IMR-90 (cell line): ENCODE data around the gene ARHGEF7. TPM values are rescaled to one million over a fixed set of nuclear protein-coding genes. Genes with fewer than 3 reads are reported as not detected.

Experiments used
- ATAC-seq: fragments of 200-7000 bp; cut with Tn5 transposase; 2 replicates; pipeline ENCODE4 v1.9.1; 2020; ENCODE audit warnings: low read depth, mild to moderate bottlenecking, moderate library complexity
- BruUV-seq: library from RNA; stranded (reverse); fragments of 400-500 nt; replicated peaks from 2 replicates; lab custom pipeline; 2021; lab: Mats Ljungman, UMichigan
- CTCF ChIA-PET: fragments of 300-600 bp; formaldehyde crosslinking; extraction: SDS; loops from one replicate; lab custom pipeline; 2021; ENCODE audit warnings: antibody characterized with exemption; lab: Yijun Ruan, JAX
- POLR2A ChIA-PET: fragments of 300-600 bp; sonication (Branson Sonifier 250); formaldehyde crosslinking; loops from one replicate; lab custom pipeline; 2022; ENCODE audit warnings: antibody characterized with exemption; ENCODE audit not compliant: unreplicated experiment; lab: Charles Lee
- DNase-seq: peaks from one replicate; pipeline ENCODE4 v3.0.0; 2013
- H2AFZ ChIP-seq: replicated peaks from 2 replicates; pipeline ENCODE3; 2013; ENCODE audit warnings: low read length, mild to moderate bottlenecking; ENCODE audit not compliant: poor library complexity
- H2AK5ac ChIP-seq: 2 replicates; pipeline ENCODE4 v1.6.1; 2013; ENCODE audit warnings: low read depth, low read length, inconsistent platforms
- H2AK9ac ChIP-seq: replicated peaks from 2 replicates; pipeline ENCODE3; 2013; ENCODE audit warnings: mild to moderate bottlenecking, low read depth, low read length, moderate library complexity; ENCODE audit not compliant: poor library complexity
- H2BK120ac ChIP-seq: 2 replicates; pipeline ENCODE4 v1.6.1; 2013; ENCODE audit warnings: low read depth, low read length, inconsistent platforms
- H2BK15ac ChIP-seq: 3 replicates; pipeline ENCODE4 v1.6.1; 2013; ENCODE audit warnings: low read depth, low read length, inconsistent platforms
- H2BK20ac ChIP-seq: 2 replicates; pipeline ENCODE4 v1.6.1; 2013; ENCODE audit warnings: low read depth, mild to moderate bottlenecking, inconsistent platforms, low read length, moderate library complexity
- H2BK5ac ChIP-seq: 2 replicates; pipeline ENCODE4 v1.6.1; 2013; ENCODE audit warnings: mild to moderate bottlenecking, low read depth, low read length, inconsistent platforms; ENCODE audit not compliant: poor library complexity, severe bottlenecking
- H3K14ac ChIP-seq: replicated peaks from 2 replicates; pipeline ENCODE4 v1.6.1; 2013; ENCODE audit warnings: low read depth, low read length, inconsistent platforms
- H3K18ac ChIP-seq: 2 replicates; pipeline ENCODE4 v1.6.1; 2013; ENCODE audit warnings: low read depth, low read length, control low read depth
- H3K23ac ChIP-seq: 2 replicates; pipeline ENCODE4 v1.6.1; 2013; ENCODE audit warnings: low read depth, low read length, inconsistent platforms
- H3K27ac ChIP-seq: 2 replicates; pipeline ENCODE4 v1.5.1; 2013; ENCODE audit warnings: mild to moderate bottlenecking, control low read depth, low read length; ENCODE audit not compliant: insufficient read depth
- H3K27me3 ChIP-seq: 2 replicates; pipeline ENCODE4 v1.6.1; 2013; ENCODE audit warnings: low read length; ENCODE audit not compliant: control insufficient read depth, insufficient read depth
- H3K36me3 ChIP-seq: 2 replicates; pipeline ENCODE4 v1.6.1; 2013; ENCODE audit warnings: low read length, mixed read lengths; ENCODE audit not compliant: control insufficient read depth, insufficient read depth
- H3K4ac ChIP-seq: 2 replicates; pipeline ENCODE4 v1.6.1; 2013; ENCODE audit warnings: low read depth, low read length, inconsistent platforms
- H3K4me1 ChIP-seq: 2 replicates; pipeline ENCODE4 v1.6.1; 2013; ENCODE audit warnings: low read length, mixed read lengths; ENCODE audit not compliant: control insufficient read depth, insufficient read depth
- H3K4me2 ChIP-seq: 2 replicates; pipeline ENCODE4 v1.6.1; 2013; ENCODE audit warnings: low read depth, mild to moderate bottlenecking, control low read depth, low read length, moderate library complexity
- H3K4me3 ChIP-seq: 2 replicates; pipeline ENCODE4 v1.5.1; 2013; ENCODE audit warnings: low read depth, mild to moderate bottlenecking, control low read depth, low read length, moderate library complexity; ENCODE audit not compliant: insufficient read depth
- H3K56ac ChIP-seq: 2 replicates; pipeline ENCODE4 v1.6.1; 2013; ENCODE audit warnings: low read length, inconsistent platforms; ENCODE audit not compliant: insufficient read depth; ENCODE audit errors: extremely low read depth
- H3K79me1 ChIP-seq, 2 experiments: 2 replicates each; pipeline ENCODE4 v1.6.1; 2013; ENCODE audit warnings: low read length in 2 of 2, inconsistent platforms in 1 of 2, low read depth in 1 of 2
- H3K9ac ChIP-seq: 2 replicates; pipeline ENCODE4 v1.6.1; 2013; ENCODE audit warnings: low read depth, low read length, control low read depth
- H3K9me1 ChIP-seq: 2 replicates; pipeline ENCODE4 v1.6.1; 2013; ENCODE audit warnings: low read length, inconsistent platforms; ENCODE audit not compliant: insufficient read depth
- H3K9me3 ChIP-seq: 2 replicates; pipeline ENCODE4 v1.6.1; 2013; ENCODE audit warnings: low read length; ENCODE audit not compliant: control insufficient read depth, insufficient read depth
- H4K20me1 ChIP-seq: 2 replicates; pipeline ENCODE4 v1.6.1; 2013; ENCODE audit warnings: low read length, inconsistent platforms; ENCODE audit not compliant: insufficient read depth
- H4K5ac ChIP-seq: 2 replicates; pipeline ENCODE4 v1.6.1; 2013; ENCODE audit warnings: mild to moderate bottlenecking, low read depth, low read length, control low read depth
- H4K8ac ChIP-seq, 2 experiments: 2 replicates each; pipeline ENCODE4 v1.6.1; 2013; ENCODE audit warnings: low read depth in 2 of 2, low read length in 2 of 2, control low read depth in 1 of 2, inconsistent platforms in 1 of 2
- H4K91ac ChIP-seq: 2 replicates; pipeline ENCODE4 v1.6.1; 2013; ENCODE audit warnings: low read depth, low read length, inconsistent platforms; ENCODE audit not compliant: insufficient read depth
- BHLHE40 ChIP-seq: fragments of 150-350 bp; IDR thresholded peaks from 2 replicates; pipeline ENCODE4 v1.6.1; 2016; ENCODE audit warnings: mild to moderate bottlenecking, low read depth, low read length
- CEBPB ChIP-seq: IDR thresholded peaks from 2 replicates; pipeline ENCODE4 v1.6.1; 2012; ENCODE audit warnings: low read depth, low read length, improper control_type of control experiment
- CHD1 ChIP-seq: IDR thresholded peaks from 2 replicates; pipeline ENCODE4 v1.6.1; 2012; ENCODE audit warnings: low read depth, low read length, improper control_type of control experiment
- CTCF ChIP-seq: conservative IDR thresholded peaks from 2 replicates; pipeline ENCODE4 v1.5.1; 2012; ENCODE audit warnings: mild to moderate bottlenecking, low read depth, low read length, improper control_type of control experiment
- ELK1 ChIP-seq: fragments of 150-350 bp; IDR thresholded peaks from 2 replicates; pipeline ENCODE4 v1.6.1; 2016; ENCODE audit warnings: low read depth, mild to moderate bottlenecking, low read length, moderate library complexity, borderline replicate concordance
- MAFK ChIP-seq: IDR thresholded peaks from 2 replicates; pipeline ENCODE4 v1.6.1; 2012; ENCODE audit warnings: low read depth, low read length, improper control_type of control experiment
- MAZ ChIP-seq: IDR thresholded peaks from 2 replicates; pipeline ENCODE4 v1.6.1; 2012; ENCODE audit warnings: low read depth, mild to moderate bottlenecking, low read length, improper control_type of control experiment, moderate library complexity, borderline replicate concordance
- MXI1 ChIP-seq: IDR thresholded peaks from 2 replicates; pipeline ENCODE4 v1.6.1; 2012; ENCODE audit warnings: low read depth, mild to moderate bottlenecking, low read length, moderate library complexity, borderline replicate concordance
- NFE2L2 ChIP-seq: fragments of 150-350 bp; IDR thresholded peaks from 2 replicates; pipeline ENCODE4 v1.6.1; 2016; ENCODE audit warnings: low read depth, mild to moderate bottlenecking, low read length
- POLR2A ChIP-seq: IDR thresholded peaks from 2 replicates; pipeline ENCODE4 v1.6.1; 2012; ENCODE audit warnings: mild to moderate bottlenecking, low read depth, low read length
- RAD21 ChIP-seq: IDR thresholded peaks from 2 replicates; pipeline ENCODE4 v1.6.1; 2012; ENCODE audit warnings: low read length, improper control_type of control experiment
- RCOR1 ChIP-seq: IDR thresholded peaks from 2 replicates; pipeline ENCODE4 v1.6.1; 2012; ENCODE audit warnings: mild to moderate bottlenecking, low read length, improper control_type of control experiment; ENCODE audit not compliant: insufficient replicate concordance
- RFX5 ChIP-seq: IDR thresholded peaks from 2 replicates; pipeline ENCODE4 v1.8.0; 2012; ENCODE audit warnings: low read depth, mild to moderate bottlenecking, low read length, moderate library complexity
- SMC3 ChIP-seq: fragments of 150-350 bp; IDR thresholded peaks from 2 replicates; pipeline ENCODE4 v1.6.1; 2016; ENCODE audit warnings: low read depth, mild to moderate bottlenecking, antibody characterized with exemption, low read length, moderate library complexity
- USF2 ChIP-seq: fragments of 150-350 bp; IDR thresholded peaks from 2 replicates; pipeline ENCODE4 v1.6.1; 2017; ENCODE audit warnings: mild to moderate bottlenecking, antibody characterized with exemption, low read length, low read depth
- WGBS, 2 experiments: methylation state at CpG; one replicate each; pipeline versions ENCODE4 v1.1.5 to v1.1.7; 2013; ENCODE audit warnings: missing lambda C conversion rate in 2 of 2; ENCODE audit not compliant: insufficient read length in 1 of 2; ENCODE audit errors: extremely low coverage in 2 of 2; 5-methylcytosine and 5-hydroxymethylcytosine counted together
- dilution Hi-C: fragments of 300-500 bp; cut with HindIII; formaldehyde crosslinking; loops from one replicate; pipeline ENCODE4 v1.14.3; 2018; ENCODE audit warnings: low sequenced_read_pairs; ENCODE audit not compliant: unreplicated experiment
- in situ Hi-C: fragments of 300-500 bp; cut with MboI; formaldehyde crosslinking; loops from 3 replicates; pipeline ENCODE4 v1.14.3; 2019; ENCODE audit warnings: low sequenced_read_pairs, inconsistent platforms, mixed read lengths
- intact Hi-C: fragments of 100-400 bp; cut with micrococcal nuclease; formaldehyde crosslinking; loops from 2 replicates; pipeline ENCODE4 v1.10.0; 2022
- polyA plus RNA-seq, 3 experiments: library from polyadenylated mRNA; depleted of rRNA; stranded (reverse); fragments of >200 nt; gene quantifications; 2 replicates each; pipeline ENCODE4 v1.2.3, GENCODE V29; 2012; ENCODE audit warnings: low replicate concordance in 1 of 3
- total RNA-seq: library from RNA; depleted of rRNA; stranded (reverse); fragments of >200 nt; gene quantifications from 2 replicates; pipeline ENCODE4 v1.2.3, GENCODE V29; 2012

ARHGEF7 gene
- total and polyA plus RNA-seq, 2 of the 4 experiments (the other 2 are of a cell fraction), result 32.9 to 59.0 TPM

- Histone ChIP-seq H4K8ac (no peak overlapping the region), H3K9ac (no peak overlapping the region), H4K20me1 (no peaks in the 10 kb centered on the region), H2AK9ac (no peak overlapping the region), H3K79me1 (peaks cover 6 to 30% of the 10 kb centered on the region in 2 experiments; a peak in 3 of 4 replicates), H3K23ac (no peak overlapping the region), H3K4me1 (no peaks in the 10 kb centered on the region), H3K9me1 (peaks cover 8% of the 10 kb centered on the region; the same call in 1 of the 2 replicates), H3K27ac (no peak overlapping the region), H4K5ac (no peak overlapping the region), H4K91ac (no peak overlapping the region), H3K4me2 (no peak overlapping the region), H3K56ac (no peak overlapping the region), H2BK120ac (no peak overlapping the region), H2BK15ac (no peak overlapping the region), H2BK5ac (no peak overlapping the region), H2AFZ (no peak overlapping the region), H3K36me3 (peaks cover 60% of the 10 kb centered on the region), H3K4me3 (no peak overlapping the region), H3K4ac (no peak overlapping the region), H3K27me3 (no peaks in the 10 kb centered on the region), H2AK5ac (no peak overlapping the region), H2BK20ac (no peak overlapping the region), H3K14ac (no peak overlapping the region), H3K18ac (no peak overlapping the region), H3K9me3 (no peaks in the 10 kb centered on the region)
- intact Hi-C loops, result no loop called here
- no peak for ATAC-seq
- in situ Hi-C loops, result no loop called here
- ChIA-PET POLR2A (no interaction called here), CTCF (no interaction called here)
- whole genome bisulfite sequencing, 2 experiments, result 88% methylated on average over 3 of the region's 7 CpGs; no CpG with 5 or more reads in 1 of the 2 experiments
- TF ChIP-seq USF2, result no peak
- TF ChIP-seq CTCF, result no peak
- no peak for TF ChIP-seq CHD1
- TF ChIP-seq ELK1, result no peak
- TF ChIP-seq SMC3, result no peak
- TF ChIP-seq RFX5, result no peak
- TF ChIP-seq RCOR1, result no peak
- no peak for TF ChIP-seq NFE2L2
- no peak for TF ChIP-seq POLR2A
- TF ChIP-seq RAD21, result no peak
- no peak for TF ChIP-seq MAZ
- TF ChIP-seq BHLHE40, result no peak
- no peak for TF ChIP-seq CEBPB
- TF ChIP-seq MXI1, result no peak
- TF ChIP-seq MAFK, result no peak
- dilution Hi-C loops, result no loop called here
- no TSS peak for BruUV-seq
- DNase-seq, result no peak
These were observed 173.2 kb downstream of the ARHGEF7 start for GRCh38 chr13:111288276-111288675.
